NCI-H2081 (cell line): Measurements from ENCODE around the gene HOXB9.
A peak's percentile ranks its signal among the peaks of the same experiment; 100 is the strongest.

Experiments
- DNase-seq, 2 experiments: peaks; one replicate each; lab custom pipeline; 2025; lab: John Stamatoyannopoulos, UW

HOXB9 gene

DNA sequence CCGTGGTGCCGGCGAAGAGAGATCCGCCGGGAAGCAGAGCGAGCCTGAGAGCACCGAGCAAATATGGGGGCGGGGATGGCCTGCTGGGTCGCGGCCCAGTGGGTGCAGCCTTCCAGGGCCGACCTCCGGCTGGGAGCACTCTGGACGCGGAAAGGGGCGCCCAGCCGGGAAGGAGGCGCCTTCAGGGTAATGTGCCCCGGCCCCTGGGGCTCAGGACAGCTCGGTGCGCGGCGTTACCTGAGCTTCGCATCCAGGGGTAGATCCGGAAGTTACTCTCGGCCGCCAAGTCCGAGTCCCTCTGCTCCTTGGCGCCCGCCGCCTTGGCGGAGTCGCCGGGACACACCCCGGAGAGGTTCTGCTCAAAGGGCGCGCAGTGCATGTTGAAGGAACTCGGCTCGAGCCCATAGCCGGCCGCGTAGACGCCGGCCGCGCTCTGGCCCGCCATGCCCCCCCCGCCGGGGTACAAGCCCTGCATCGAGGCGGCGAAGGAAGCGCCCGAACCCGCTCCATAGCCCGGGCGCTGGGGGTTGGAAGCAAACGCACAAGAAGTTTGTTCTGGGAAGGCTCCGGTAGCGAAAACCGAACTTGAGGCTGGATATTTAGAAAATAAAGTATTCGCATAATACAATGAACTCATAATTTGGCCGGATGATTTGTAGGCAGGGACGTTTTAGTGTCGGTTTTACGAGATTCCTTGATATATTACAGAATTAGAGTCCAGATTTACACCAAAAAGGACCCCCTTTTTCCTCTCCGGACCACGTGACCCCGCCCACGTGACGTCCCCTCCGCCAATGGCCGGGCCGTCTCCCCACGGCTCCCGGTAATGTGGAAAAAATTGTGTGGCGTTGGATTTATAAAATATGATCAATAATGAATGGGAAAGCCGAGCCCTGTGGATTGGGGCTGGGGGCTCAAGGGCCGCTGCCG lies 15.6 kb downstream of the HOXB9 start, which contains the start of gene HOXB7:
HOXB7 (minus strand) TSS at position 736 of the 930 bp plus-strand sequence; CDS start at position 637, 99 bp downstream.
- DNase-seq = peak; percentile 84 to 87

DNA sequence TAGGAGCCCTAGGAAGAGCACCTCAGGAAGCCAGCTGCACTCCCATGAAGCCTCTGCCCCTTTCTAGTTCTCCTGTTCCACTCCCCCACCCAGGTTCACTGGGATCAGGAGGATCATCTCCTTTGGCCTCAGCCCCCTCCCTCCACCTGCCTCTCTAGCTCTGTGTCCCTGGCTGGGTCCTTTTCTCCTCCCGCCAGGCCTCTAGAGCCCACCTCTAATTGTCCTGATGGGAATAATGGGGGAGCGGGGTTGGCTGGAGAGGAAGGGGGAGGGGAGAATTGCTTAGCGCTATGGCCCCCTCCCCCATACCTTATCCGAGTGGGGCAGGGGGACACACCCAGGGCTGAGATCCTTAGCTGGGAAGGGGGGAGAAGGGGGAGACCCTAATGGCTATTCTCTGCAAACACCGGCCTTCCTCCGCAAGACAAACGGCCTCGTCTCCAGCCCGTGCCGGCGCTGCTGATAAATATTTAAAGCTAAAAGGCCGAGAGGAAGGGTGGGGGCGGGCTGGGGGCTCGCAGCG lies 16.3 kb downstream of the HOXB9 start:
- no peak for DNase-seq

DNA sequence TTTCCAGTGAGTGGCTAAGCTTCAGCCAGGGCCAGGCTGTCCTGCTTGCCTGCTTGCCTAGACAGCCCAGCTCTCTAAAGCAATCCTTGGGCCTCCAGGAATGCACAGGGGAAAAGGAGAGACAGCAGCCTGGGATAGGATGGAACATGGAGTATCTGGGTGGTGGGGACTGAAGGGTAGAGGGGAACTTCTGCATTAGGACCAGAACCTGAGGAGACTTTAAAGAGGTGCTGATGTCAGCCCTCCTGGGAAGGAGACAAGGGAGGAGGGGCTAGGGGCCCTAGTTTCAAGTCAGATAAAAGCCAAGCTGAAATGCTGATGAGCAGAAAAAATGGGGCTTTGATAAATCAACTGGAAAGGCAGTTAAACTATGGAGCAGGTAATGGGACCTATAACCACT lies 17.1 kb downstream of the HOXB9 start:
- no peak for DNase-seq

DNA sequence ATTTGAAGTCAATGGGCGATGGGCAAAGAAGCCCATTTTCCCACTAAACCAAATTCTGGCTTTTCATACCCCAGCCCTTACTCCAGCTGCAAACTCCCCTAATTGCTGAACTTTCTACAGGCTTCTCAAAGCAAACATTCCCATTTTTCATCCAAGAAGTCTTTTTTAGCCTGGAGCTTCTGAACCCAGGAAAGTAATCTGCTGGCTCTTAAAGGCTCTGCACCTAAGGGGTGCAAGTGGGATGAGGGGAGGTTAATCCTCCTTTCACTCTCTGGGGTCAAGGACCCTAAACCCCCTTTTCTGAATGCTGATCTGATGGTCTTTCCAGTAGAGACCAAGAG lies 17.7 kb downstream of the HOXB9 start:
- DNase-seq = no peak

DNA sequence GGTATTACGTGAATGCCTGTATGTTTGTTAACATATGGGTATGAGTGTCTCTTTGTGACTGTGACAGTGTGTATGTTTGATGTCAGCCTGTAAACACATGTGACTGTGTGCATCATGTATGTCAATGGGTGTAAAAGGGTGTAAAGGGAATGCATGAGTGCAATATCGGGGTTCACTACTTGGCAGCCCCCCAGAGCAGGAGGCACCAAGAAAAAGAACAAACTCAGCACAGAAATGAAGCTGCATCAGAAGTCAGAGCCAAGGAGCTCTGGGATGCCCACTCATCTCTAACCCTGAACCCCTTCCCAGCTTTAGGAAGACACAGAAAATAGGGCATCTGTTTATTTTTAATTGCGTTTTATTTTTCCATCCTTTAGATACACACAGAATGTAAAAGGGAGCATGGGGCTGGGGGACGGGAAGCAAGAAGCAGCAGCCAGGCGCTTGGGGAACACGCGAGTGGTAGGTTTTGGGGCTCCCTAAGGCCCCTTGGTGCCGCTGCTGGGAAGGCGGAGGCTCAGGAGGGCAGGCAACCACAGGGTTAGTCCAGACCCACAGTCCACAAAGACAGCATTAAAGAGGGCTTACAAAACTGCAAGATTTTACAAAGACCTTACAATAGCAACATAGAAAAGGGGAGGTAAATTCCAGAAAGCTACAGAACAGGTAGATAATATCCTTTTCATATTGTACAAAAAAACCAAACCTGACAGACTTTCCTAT lies 19.1 kb downstream of the HOXB9 start:
- DNase-seq = no peak

DNA sequence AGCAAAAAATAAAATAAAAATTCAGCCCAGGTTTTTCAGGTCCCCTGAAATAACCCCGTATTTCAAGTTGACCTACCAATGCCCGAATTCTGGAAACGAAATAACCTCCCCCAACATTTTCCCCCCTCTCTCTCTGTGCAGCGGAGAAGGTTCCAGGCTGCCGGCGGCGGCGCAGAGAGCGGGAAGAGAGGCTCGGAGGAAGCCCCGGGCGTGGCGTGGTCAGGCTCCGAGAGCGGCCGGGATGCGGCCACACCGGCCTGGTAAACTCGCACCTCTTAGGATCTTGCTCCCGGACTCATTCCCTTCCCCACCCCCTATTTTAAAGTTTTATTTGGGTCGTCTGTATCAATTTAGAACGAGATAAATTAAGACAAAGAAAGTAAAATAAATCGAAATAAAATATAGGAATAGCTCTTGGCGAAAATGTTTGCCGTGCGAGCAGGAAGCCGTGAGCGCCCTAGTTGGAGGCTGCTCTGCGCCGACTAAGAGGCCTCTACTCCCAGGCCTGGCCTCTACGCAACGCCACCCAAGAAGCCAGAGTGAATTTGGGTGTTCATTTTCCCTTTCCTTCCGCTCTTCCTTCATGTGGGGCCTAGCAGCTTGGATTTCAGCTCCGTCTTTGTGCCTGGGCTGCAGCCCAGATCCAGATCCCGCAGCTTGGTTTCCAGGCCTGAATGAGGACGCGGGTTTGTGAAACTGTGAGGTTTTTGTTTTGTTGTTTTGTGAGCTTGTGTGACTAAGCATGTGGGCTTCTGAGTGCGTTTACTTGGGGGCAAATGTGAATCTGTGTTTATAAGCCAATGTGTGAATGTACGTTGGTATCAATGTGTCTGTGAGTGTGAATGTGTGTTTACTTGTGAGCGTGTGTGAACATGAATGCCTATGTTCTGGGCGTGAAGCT lies 19.9 kb downstream of the HOXB9 start:
- DNase-seq = no peak

DNA sequence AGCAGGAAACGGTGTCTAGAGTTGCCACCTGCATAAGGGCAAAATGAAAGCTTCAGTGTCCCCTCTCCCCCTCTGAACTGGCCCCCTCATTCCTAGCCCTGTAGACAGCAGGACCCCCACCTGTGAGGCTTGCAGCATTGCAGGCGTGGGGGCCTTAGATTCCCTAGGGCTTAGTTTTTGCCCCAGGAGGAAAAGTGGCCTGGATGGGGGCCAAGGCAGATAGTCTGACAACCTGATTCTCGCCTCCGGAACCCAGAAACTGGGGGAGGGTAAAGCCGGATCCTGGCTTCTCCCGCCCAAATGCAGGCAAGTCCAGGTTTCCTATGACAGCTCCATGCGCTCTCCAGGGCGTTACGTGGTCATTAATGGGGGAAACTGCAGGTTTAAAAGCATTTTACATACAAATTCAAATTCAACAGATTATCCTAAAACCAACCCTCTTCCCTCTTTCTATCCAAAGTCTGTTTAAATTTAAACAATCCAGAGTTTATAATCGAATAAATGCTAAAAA lies 20.7 kb downstream of the HOXB9 start:
- no peak for DNase-seq

DNA sequence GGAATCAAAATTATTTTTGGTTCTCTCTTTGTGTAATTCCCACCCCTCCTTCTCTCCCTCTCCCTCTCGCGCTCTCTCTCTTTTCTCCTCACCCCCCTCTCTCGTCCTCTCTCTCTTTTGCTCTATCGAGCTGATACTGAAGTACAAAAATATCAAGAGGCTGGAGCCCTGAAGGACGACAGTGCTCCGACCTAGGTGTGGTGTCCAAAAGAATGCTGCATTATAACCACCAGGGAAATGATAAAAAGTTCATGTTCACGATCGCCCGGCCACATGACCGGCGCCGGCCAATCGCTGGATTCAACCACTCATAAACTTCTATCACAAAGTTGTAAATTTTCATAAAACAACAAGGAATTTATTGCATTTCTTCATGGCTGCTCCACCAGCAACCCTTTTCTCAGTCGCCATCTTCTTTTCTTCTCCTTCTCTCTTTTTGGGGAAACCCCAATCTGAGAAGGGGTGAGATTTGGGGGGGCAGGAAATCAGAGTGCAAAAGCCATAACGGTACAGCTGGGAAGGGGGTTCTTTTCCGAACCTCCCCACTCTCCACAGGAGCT lies 21.3 kb downstream of the HOXB9 start, which contains the start of gene HOXB6:
HOXB6 (minus strand) TSS at position 217 of the 560 bp plus-strand sequence. CDS start 6,836 bp downstream, outside the sequence.
- DNase-seq = no peak

DNA sequence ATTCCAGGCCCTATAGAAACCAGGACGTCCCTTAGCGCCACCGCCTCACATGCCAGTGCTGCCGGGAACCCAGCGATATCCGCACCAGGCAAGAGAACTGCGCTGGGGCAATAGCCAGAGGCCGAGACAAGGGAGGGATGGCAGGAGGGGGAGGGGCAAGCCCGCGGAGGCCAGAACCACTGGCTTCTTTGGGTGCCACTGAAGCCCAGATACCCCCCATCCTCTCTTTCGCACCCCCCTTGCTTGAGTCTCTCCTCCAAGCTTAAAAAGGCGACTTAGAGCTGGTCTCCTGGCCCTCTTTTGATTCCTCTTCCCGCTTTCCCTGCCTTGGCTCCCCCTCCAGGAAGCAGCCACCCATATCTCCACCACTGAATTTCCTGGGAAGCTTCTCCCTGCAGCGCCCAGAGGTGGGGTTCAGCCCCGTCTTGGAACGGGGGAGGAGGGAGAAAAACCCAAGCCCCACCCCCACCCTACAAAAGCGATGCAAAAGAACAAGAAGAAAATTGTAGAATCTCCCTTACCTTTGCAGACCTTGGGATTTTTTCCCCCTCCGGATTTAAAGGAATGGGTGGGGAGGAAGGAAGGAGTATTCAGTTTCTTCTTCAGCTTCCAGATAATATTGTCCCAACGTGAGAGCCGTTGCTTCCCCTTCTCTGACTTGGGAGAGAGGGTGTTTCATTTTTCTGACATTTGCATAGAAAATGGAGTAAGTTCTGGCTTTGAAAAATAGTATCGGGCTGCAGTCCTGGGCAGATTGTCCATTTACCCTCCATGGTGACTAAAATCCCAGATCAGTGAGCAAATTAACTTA lies 22.0 kb downstream of the HOXB9 start:
- DNase-seq = no peak

DNA sequence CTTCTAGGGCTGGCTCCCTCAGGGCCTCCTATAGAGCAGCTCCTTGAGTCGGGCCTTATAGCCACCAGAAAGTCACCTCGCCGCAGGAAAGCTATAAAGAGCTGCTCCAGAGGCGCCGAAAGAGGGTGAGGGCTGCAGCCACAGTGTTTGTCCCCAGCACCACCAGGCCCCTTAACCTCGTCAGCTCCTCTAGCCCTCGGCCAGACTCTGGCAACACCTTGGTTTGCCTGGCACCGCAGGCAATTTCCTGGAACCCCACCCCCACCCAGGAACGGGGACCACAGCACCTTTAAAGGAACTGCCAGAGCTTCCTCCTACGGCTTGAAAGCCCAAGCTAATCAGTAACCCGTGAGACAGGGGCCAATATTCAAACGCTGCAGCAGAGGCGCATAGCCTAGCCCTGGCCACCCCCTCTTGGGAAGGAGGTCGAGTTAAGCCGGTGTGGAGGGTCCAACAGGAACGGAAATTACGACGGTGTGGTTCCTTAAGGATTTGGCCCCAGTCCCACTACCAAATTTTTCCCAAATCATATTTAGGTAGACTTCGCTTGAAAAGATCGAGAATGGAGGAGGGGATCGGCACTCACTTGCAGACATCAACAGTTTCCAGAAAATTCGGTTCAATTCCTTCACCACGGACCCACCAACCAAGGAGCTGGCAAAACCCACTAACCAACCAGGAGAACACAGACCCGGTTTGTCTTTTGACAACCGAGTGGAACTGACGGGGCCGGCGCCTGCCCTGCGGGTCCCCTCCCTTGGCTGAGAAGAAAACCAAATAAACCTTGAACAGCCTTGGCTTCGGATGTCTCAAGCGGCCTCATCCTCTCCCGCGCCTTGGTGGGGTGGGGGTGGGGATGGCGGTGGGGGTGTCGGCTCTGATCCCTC lies 24.4 kb downstream of the HOXB9 start:
- no peak for DNase-seq

DNA sequence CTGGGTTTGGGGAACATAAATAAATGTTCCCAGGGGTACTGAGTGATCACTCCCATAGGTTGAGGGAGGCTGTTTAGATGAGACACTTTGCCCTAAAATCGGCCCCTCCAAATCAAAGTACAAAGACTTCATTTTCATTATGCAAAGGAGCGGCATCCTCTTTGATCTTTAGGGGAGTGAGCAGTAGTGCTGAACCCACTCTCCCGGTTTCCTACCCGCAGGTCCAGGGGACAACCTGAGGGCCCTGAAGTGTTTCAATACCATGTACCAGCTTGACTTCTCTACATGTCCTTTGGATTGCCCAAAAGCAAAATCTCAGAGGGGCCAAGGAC lies 25.0 kb downstream of the HOXB9 start:
- no peak for DNase-seq

DNA sequence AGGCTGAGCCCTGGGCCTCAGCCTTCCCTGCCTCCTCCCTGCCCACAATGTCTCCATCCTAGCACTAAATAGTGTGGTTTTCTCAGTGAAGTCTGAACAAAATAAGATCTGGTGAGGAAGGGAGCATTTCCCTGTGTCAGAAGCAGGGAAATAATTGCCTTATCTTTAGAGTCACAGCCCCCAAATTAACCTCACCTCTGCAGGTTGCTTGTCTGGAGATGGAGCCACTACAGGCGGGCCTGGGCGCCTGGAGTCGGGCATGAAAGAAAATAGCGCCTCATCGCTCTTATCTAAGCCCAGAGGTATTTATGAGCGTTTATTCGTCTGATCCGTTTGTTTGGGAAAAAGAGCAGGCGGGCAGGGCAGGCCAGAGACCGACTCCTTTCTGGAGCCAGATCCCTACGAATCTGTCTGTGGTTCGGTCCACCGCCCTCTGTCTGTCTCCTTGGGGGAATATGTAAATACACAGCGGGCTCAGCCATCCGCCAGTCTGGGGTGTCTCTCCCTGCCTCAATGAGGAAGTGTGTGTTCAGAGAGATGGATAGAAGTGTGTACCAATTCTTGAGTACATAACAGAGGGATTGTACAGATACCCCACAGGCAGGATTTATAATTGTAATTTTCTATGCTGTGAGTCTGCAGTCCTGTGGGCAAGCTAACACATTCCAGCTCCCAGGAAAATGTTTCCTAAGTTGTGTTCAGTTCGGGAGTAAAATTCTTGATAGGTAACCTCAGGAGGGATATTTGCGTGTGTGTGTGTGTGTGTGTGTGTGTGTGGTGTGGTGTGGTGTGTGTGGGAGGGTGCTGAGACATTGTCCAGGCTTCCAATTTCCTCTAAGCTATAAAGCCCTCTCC lies 25.7 kb downstream of the HOXB9 start:
- no peak for DNase-seq

DNA sequence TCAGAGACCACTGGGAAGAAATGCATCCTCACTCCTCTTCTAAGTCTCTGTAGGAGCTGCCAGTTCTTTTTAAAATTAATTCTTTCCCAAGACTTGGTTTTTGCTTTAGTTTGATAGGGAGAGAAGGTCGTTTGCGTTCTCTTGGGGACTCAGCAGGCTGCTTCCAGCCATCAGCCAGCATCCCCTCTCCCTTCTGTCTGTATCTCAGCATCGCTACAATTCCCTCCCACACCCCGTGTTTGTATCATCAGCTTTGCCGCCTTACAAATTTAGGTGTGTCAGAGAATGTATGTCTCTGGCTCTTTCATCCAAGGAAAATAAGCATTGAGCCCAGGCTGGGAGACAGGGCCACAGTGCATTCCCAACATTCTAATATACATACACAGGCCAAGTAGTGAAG lies 26.8 kb downstream of the HOXB9 start:
- no peak for DNase-seq

DNA sequence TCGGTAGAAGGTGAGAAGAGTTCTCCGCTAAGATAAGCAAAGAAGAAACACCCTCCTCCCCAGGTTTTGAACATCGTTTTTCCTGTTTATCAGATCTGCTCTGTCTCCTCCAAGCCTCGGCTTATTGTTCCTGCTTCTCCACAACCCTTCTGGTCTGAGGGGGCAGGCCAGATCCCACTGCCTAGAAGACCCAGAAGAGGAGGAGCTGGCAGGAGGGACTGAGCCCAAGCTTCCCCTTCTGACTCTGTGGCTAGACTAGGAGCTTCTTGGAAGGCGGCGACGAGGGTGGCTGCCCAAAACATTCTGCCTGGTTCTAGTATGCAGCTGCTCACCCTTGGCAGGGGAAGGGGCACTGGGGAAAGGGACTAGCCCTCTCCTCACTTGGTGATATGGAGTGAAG lies 27.4 kb downstream of the HOXB9 start:
- DNase-seq = no peak

DNA sequence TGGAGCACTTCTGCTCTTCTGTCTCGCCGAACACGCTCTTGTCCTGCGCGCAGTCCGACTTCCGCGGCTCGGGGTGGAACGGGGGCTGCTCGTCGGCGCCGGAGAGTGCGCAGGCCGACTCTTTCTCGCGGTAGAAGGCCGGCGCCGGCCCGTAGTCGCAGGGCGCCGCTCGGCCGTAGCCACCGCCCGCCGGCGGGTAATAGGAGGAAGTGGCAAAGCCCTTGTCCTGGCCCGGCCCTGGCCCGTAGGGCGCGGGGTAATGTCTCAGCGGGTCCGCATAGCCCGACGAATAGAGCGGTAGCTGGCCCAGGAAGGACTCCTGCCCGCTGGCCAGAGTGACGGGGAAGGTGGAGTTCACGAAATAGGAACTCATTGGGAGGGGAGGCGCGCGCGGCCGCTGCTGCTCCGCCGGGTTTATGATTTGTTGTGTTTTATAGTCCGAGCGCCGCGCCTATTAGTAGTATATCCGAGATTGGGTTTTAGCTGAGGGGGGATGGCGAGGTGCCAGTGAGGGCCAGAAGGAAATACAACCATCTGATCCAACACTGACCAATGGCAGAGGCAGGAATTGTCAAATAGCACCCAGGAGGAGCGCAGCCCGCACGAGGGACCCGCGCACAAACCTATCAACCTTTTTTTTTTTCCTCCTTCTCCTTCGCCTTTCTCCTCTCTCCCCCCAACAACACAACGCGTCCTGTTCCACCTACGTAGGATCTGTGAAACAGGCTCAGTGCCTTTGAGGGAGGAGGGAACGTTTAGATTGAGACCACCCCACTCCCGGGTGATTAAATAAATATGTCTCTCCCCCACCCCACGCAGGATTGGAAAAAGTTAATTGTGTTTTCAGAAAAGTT lies 28.2 kb downstream of the HOXB9 start:
- DNase-seq = peak in 1 of 2 experiments; percentile 73

DNA sequence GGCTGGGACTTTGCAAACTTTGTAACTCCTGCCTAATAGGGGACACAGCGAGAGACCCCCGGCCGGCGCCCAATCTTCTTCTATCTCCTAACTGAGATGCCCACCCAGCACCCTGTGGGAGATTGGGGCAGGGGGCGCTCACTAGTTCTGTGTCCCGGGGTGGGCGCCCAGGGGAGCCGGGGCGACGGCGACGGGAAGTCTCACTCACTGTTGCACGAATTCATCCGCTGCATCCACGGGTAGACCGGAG lies 28.7 kb downstream of the HOXB9 start:
- no peak for DNase-seq

DNA sequence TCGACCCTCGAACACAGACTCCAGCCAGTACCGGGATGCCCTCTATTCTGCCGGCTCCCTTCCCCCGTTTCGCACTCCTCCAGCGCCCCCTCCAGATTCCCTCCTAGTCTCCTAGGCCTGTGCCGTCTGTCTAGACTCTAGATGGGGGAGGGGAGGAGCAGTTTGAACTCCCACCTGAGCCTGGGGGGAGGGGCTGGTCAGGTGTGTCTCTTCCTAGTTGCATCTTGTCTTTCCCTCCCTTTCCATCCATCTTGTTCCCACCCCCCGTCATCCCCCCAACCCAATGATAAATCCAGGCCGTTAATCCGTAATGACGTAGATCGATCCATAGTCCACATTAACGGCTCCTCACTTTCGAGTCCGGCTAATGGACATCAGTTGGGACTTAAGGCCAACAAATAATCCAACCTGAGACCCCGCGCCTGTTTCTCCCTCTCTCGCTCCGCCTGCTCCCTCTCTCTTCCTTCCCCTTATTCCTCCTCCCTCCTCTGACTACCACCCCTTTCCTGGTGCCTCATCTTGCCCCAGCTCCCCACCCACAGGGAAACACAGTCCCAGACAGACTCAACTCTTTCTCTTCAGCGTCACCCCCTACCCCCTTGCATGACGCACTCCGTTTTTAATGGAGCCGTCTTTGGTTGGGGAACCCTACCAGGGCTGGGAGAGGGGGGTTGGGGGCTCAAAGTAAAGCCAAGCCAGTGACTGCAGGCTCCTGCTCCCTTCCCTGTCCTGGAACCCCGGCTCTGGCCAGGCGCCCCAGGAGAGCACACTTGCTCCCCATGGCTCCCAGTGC lies 29.2 kb downstream of the HOXB9 start:
- peak in 1 of 2 experiments; percentile 50 for DNase-seq
